D721Med (cell line): Measurements from ENCODE around the gene SLC12A7.

Experiments
- DNase-seq: peaks from one replicate; pipeline ENCODE4 v3.0.0; 2011; ENCODE audit warnings: low spot score; ENCODE audit not compliant: insufficient read length
- FAIRE-seq: peaks from 2 replicates; lab custom pipeline; 2011; peaks lifted over from hg19 to GRCh38; lab: Jason Lieb, UNC
- CTCF ChIP-seq: IDR thresholded peaks from 2 replicates; pipeline ENCODE4 v1.5.1; 2012; ENCODE audit warnings: mild to moderate bottlenecking, control low read depth; ENCODE audit not compliant: insufficient read depth; ENCODE audit errors: missing control alignments

Gene SLC12A7

DNA sequence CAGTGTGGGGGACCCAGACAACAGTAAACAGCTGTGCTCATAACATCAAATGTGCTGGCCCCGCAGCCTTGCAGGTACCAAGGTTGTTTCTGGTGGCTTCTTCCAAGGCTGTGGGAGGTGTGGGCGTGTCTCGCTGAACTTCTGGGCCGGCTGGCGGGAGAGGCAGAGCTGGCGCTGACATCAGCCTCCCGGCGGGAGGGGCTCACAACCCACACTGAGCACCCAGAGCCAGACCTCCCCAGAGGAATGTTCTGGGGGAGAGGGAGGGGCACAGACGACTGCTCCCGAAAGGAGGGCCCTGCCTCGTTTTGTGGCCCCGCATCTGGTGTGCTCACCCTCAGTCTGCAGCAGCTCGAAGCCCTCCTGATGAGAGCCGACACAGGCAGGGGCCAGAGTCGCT is 6.9 kb upstream of the SLC12A7 start:
- TF ChIP-seq CTCF, result no peak
- DNase-seq (no peak), FAIRE-seq (no peak)

- DNase-seq (no peak), FAIRE-seq (no peak)
- TF ChIP-seq CTCF, result no peak
Observed at GRCh38 chr5:1118231-1118698, 6.4 kb upstream of the SLC12A7 start.

DNA sequence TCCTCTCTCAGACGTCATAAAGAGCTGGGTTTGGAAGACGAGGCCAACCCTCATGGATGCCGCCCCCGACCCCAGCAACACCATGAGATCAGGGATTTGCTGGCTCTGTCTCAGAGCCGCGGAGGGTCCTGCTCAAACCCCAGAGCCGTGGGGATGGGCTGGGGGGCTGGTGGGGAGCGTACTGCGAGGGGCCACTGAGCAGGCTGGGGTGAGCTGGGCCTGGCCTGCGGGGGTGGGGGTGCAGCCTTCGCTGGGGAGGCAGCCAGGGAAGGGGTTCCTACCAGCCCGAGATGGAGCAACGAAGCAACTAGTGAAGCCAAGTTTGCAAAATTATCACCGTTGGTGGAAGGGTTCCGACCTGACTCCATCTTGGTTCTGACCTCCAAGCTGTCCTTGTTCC is 5.1 kb upstream of the SLC12A7 start:
- TF ChIP-seq CTCF, result no peak
- FAIRE-seq (no peak), DNase-seq (no peak)

- no peak for DNase-seq
- FAIRE-seq, result no peak
- no peak for TF ChIP-seq CTCF
Observed at GRCh38 chr5:1116109-1116740, 4.4 kb upstream of the SLC12A7 start.

DNA sequence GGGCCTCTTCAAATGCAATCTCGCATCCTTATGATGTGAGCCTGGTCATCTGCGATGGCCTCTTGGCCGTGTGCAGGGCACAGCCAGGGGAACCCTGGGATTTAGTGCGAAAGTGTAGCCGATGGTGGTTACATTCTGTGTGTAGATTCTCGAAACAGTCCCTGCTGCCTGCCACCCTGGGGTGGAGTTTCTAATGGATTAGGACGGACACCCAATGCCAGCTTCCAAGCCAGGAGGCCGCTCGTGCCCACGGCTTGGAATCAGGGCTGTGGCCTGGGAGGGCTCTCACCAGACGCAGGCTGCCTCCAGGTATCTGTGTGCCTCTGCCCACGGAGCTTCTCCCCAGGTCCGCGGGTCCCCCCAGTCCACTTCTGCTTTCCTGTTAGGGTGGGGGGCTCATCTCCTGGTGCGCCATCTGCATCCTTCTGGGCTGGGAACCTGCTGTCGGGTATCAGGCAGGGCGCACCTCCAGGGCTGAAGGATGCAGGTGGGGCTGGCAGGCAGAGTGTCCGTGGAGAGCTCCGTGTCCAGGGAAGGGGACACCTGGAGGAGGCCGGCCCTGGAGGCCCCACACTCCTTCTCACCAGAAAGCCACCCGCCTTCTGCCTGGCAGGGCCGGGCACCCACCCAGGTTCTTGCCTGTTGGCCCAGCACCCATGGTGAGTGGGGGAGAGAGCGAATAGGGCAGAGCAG is 3.4 kb upstream of the SLC12A7 start:
- TF ChIP-seq CTCF, result no peak
- FAIRE-seq, result no peak
- no peak for DNase-seq

DNA sequence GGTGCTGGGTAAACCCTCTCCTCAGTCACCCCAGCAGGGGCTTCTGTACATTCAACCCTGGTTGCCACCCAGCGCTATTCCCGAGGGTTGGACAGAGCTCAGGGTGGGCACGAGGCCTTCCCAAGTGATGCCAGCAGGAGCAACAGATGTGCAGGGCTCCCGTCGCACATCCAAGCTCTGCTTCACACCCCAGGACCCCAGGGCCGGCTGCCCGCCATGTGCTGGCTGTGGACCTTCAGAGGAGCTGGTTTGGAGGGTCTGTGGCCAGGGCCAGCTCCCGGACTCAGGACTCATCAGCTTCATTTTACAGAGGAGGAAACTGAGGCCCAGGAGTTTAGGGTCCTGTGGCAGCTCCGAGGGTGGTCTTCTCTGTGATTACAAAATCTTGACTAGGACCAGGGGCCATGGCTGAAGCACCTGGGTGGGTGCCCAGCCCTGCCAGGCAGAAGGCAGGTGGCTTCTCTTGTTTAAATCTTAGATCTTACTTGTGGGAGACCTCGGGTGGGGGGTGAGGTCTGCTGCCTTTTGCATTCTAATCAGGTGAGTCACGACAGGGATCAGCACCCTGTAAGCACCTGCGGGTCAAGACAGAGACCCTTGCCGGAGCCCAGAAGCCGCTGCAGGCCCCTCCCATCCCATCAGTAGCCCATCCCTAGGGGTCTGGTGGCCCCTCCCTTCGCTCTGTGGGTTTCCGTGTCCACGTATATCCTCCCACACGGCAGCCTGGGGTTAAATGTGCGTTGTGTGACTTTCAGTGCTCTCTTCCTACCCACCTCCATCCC is 2.1 kb upstream of the SLC12A7 start:
- no peak for DNase-seq
- TF ChIP-seq CTCF, result no peak
- no peak for FAIRE-seq

DNA sequence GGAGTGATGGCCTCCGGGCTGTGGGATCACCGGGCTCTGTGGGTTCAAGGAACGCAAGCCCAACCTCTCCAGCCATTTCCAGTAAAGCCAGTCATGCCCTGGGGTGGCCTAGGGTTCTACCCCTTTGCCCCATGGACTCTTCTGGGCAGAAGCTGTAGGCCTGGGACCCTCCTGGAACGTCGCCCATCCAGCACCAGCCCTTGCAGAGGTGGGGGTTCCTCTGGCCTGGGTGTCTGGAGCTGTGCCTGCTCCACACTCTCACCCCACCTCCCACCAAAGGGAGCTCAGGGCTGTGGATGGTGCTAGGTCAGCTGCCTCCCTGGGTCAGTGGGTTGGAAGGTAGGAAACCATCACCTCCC is 1.4 kb upstream of the SLC12A7 start:
- DNase-seq, result no peak
- no peak for FAIRE-seq
- TF ChIP-seq CTCF, result no peak
